GM13977 (cell line): ENCODE results near the gene CHD9.

Experiments
- DNase-seq: peaks from one replicate; pipeline ENCODE4 v3.0.0; 2012; ENCODE audit warnings: low spot score
- CTCF ChIP-seq: IDR thresholded peaks from 2 replicates; pipeline ENCODE4 v1.5.1; 2012; ENCODE audit warnings: mild to moderate bottlenecking, control low read depth; ENCODE audit not compliant: insufficient read depth; ENCODE audit errors: extremely low read depth, missing control alignments
- in situ Hi-C: fragments of 300-500 bp; cut with MboI; formaldehyde crosslinking; loops from one replicate; pipeline ENCODE4 v1.12.0; 2022; ENCODE audit warnings: low sequenced_read_pairs, low pct_unique_long_range_greater_than_20kb, mixed read lengths, inconsistent platforms; ENCODE audit not compliant: unreplicated experiment

CHD9 gene

GRCh38 chr16:53115773-53116172 lies 61.0 kb downstream of the CHD9 start:
- no peak for TF ChIP-seq CTCF
- no peak for DNase-seq
- in situ Hi-C loops: no loop called here

GRCh38 chr16:53121043-53121620 lies 66.3 kb downstream of the CHD9 start:
- no peak for DNase-seq
- TF ChIP-seq CTCF: no peak
- in situ Hi-C loops: no loop called here

GRCh38 chr16:53121661-53122060 lies 66.9 kb downstream of the CHD9 start:
- no peak for TF ChIP-seq CTCF
- in situ Hi-C loops: no loop called here
- DNase-seq: no peak

GRCh38 chr16:53123747-53124146 lies 69.0 kb downstream of the CHD9 start:
- in situ Hi-C loops: no loop called here
- no peak for DNase-seq
- no peak for TF ChIP-seq CTCF

- no peak for DNase-seq
- TF ChIP-seq CTCF: no peak
- in situ Hi-C loops: no loop called here
Measured at GRCh38 chr16:53126390-53126789, 71.6 kb downstream of the CHD9 start.

- no peak for TF ChIP-seq CTCF
- in situ Hi-C loops: no loop called here
- no peak for DNase-seq
Measured at GRCh38 chr16:53129281-53130158, 74.7 kb downstream of the CHD9 start.
